Measurements from ENCODE around the gene SMPD2.

SMPD2 gene

DNA sequence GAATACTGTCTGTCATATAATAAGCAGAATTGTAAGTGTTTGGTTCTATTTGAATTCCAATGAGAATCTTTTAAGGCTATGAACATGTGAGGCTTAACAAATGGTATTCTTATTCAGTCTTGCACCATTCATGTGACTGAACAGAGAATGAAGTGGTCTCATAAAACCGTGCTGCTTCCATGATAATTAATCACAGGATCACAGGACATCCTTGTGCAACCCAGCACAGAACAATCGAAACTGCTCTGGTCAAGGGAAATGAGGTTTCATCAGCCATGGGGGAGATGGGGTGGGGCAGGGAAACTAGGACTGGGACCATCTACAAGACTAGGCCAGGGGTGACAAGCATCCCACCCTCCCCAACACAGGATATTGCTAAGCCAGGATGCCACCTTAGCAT lies 6.1 kb upstream of the SMPD2 start:
- no peak overlapping the region for H3K4me3 ChIP-seq (replicated peaks; ENCODE audit: low read depth, low read length)
- TF ChIP-seq, protein P1, sequence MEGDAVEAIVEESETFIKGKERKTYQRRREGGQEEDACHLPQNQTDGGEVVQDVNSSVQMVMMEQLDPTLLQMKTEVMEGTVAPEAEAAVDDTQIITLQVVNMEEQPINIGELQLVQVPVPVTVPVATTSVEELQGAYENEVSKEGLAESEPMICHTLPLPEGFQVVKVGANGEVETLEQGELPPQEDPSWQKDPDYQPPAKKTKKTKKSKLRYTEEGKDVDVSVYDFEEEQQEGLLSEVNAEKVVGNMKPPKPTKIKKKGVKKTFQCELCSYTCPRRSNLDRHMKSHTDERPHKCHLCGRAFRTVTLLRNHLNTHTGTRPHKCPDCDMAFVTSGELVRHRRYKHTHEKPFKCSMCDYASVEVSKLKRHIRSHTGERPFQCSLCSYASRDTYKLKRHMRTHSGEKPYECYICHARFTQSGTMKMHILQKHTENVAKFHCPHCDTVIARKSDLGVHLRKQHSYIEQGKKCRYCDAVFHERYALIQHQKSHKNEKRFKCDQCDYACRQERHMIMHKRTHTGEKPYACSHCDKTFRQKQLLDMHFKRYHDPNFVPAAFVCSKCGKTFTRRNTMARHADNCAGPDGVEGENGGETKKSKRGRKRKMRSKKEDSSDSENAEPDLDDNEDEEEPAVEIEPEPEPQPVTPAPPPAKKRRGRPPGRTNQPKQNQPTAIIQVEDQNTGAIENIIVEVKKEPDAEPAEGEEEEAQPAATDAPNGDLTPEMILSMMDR (IDR thresholded peaks at IDR 0.05; ENCODE audit: low read depth, low read length, missing control alignments) = no peak
- no peak for DNase-seq (ENCODE audit: extremely low read depth, low read depth)

DNA sequence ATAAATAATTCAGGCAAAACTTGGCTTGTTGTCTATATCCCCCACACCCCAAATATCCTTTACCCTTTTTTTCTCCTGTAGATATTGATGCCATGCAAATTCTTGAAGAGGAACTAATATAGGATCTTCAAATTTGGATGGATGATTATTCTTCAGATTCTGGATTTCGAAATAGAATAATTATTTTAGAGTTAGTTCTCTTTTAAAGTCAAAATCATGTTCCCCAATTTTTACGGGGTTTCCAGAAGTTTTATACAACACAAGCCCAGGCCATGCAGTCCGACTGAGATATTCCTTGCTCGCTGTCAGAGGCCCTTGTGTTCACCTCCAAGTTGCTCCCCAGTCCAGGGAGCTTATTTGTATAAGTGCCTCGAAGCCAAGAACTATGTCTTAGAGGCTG lies 4.5 kb upstream of the SMPD2 start:
- TF ChIP-seq, protein P1 (IDR thresholded peaks at IDR 0.05; ENCODE audit: low read depth, low read length, missing control alignments) = no peak
- DNase-seq (ENCODE audit: extremely low read depth, low read depth) = no peak
- H3K4me3 ChIP-seq (replicated peaks; ENCODE audit: low read depth, low read length) = no peak overlapping the region

DNA sequence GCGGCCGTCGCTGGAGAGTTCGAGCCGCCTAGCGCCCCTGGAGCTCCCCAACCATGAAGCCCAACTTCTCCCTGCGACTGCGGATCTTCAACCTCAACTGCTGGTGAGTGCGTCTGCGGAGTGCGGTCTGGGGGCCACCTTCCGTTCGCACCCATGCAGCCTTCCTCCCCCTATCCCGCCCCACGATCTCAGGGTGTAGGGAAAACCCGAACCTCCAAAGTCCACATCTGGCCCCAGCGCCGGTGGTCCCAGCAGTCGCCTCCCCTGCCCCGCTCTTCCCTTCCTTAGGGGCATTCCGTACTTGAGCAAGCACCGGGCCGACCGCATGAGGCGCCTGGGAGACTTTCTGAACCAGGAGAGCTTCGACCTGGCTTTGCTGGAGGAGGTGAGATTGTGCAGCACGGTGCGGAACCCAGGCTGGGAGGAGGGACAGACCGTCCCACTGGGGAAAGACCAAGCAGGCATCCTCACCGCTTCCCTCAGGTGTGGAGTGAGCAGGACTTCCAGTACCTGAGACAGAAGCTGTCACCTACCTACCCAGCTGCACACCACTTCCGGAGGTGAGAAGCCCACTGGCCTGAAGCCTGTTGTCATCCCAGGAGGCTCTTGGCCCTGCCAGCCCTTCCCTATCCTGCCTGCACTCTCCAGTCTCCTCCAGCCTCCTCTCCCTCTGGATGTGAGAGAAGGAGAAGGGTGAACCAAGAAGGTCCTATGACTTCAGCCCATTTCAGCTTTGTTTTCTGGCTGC lies 719 bp downstream of the SMPD2 start:
- TF ChIP-seq, protein P1 (IDR thresholded peaks at IDR 0.05; ENCODE audit: low read depth, low read length, missing control alignments) = no peak
- DNase-seq (ENCODE audit: extremely low read depth, low read depth) = no peak
- peak overlapping the region; percentile 85 for H3K4me3 ChIP-seq (replicated peaks; ENCODE audit: low read depth, low read length)

DNA sequence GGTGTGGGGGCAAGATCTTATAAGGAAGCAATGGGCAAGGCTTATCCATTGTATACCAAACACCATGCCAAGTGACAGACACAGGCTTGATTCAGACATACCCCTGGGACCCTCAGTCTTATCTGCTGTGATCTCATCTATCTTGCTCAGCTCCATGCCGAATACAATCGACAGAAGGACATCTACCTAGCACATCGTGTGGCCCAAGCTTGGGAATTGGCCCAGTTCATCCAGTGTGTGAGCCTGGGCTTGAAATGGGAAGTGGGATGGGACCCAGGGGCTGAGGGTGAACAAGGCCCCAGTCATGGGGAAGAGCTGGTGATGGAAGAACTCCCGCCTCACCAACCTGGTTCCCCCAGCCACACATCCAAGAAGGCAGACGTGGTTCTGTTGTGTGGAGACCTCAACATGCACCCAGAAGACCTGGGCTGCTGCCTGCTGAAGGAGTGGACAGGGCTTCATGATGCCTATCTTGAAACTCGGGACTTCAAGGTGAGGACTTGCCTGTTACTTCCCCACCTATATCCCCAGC lies 1.9 kb downstream of the SMPD2 start:
- no peak overlapping the region for H3K4me3 ChIP-seq (replicated peaks; ENCODE audit: low read depth, low read length)
- DNase-seq (ENCODE audit: extremely low read depth, low read depth) = no peak
- TF ChIP-seq, protein P1 (IDR thresholded peaks at IDR 0.05; ENCODE audit: low read depth, low read length, missing control alignments) = no peak

DNA sequence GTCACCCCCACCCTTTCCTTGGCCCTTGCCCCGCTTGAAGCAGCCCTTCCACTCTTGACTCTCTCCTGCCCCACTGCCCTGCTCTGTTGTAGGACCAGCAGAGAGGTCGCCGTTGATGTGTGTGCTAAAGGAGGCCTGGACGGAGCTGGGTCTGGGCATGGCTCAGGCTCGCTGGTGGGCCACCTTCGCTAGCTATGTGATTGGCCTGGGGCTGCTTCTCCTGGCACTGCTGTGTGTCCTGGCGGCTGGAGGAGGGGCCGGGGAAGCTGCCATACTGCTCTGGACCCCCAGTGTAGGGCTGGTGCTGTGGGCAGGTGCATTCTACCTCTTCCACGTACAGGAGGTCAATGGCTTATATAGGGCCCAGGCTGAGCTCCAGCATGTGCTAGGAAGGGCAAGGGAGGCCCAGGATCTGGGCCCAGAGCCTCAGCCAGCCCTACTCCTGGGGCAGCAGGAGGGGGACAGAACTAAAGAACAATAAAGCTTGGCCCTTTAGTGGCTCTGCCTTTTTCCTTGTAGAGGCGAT lies 3.0 kb downstream of the SMPD2 start:
- H3K4me3 ChIP-seq (replicated peaks; ENCODE audit: low read depth, low read length) = no peak overlapping the region
- TF ChIP-seq, protein P1 (IDR thresholded peaks at IDR 0.05; ENCODE audit: low read depth, low read length, missing control alignments) = no peak
- no peak for DNase-seq (ENCODE audit: extremely low read depth, low read depth)

DNA sequence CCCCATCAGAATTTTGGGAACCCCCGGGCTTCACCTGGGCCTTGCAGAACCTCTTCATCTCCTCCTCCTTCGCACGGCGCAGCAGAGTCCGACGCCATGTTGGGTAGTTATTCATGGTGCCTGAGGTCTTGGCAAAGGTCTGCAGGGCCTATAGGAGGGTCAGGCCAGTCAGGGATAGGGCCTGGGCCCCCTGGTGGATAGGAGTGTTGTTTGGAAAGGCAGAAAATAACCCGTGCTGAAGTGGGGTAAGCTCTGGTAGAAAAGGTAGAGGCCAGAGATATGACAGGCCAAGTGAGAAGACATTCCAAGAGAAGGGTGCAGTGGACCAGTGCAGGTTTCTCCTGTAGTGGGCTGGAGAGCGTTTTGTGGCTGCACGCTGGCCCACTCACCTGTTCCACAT lies 4.9 kb downstream of the SMPD2 start:
- no peak overlapping the region for H3K4me3 ChIP-seq (replicated peaks; ENCODE audit: low read depth, low read length)
- DNase-seq (ENCODE audit: extremely low read depth, low read depth) = no peak
- TF ChIP-seq, protein P1 (IDR thresholded peaks at IDR 0.05; ENCODE audit: low read depth, low read length, missing control alignments) = no peak

Measured in HFF-Myc (cell line).